B cell (primary cell): ENCODE data around the gene BCHE. TPM values are rescaled to one million over a fixed set of nuclear protein-coding genes. Genes with fewer than 3 reads are reported as not detected.

ENCODE experiments used
- ATAC-seq: fragments of 200-7000 bp; cut with Tn5 transposase; one replicate; pipeline ENCODE4 v1.10.0; 2021; ENCODE audit warnings: low read depth, mild to moderate bottlenecking, moderate number of reproducible peaks, moderate library complexity
- CTCF ChIA-PET: fragments of 350-600 bp; sonication (Branson Sonifier 250); formaldehyde crosslinking; loops from one replicate; lab custom pipeline; 2021; ENCODE audit warnings: antibody characterized with exemption, inconsistent platforms; lab: Charles Lee
- POLR2A ChIA-PET: fragments of 350-600 bp; sonication (Branson Sonifier 250); formaldehyde crosslinking; loops from one replicate; lab custom pipeline; 2021; ENCODE audit warnings: antibody characterized with exemption; lab: Charles Lee
- DNase-seq: peaks from one replicate; pipeline ENCODE4 v3.0.0; 2013
- H2AFZ ChIP-seq: 2 replicates; pipeline ENCODE4 v1.6.1; 2012; ENCODE audit warnings: mild to moderate bottlenecking, low read depth, low read length; ENCODE audit not compliant: insufficient read depth, poor library complexity, severe bottlenecking
- H3K27ac ChIP-seq, 2 donors: 1 replicate in 1 of 2; 2 replicates in 1 of 2; pipeline ENCODE4 v1.5.1; 2012 to 2013; ENCODE audit warnings: low read length in 2 of 2, mild to moderate bottlenecking in 2 of 2, moderate library complexity in 1 of 2
- H3K27me3 ChIP-seq, 4 experiments: fragments of 200-600 bp in 1 of 4; sonication (generic) in 1 of 4; replicated peaks in 1 of 4; 1 replicate in 2 of 4; 2 replicates in 2 of 4; pipeline versions ENCODE4 v1.6.1 to v1.7.0; 2013 to 2016; ENCODE audit warnings: low read length in 3 of 4, mild to moderate bottlenecking in 2 of 4, mixed read lengths in 1 of 4, moderate library complexity in 1 of 4; ENCODE audit not compliant: insufficient read depth in 4 of 4, control insufficient read depth in 3 of 4; ENCODE audit errors: control extremely low read depth in 1 of 4
- H3K36me3 ChIP-seq, 2 experiments: replicated peaks in 1 of 2; 1 replicate in 1 of 2; 2 replicates in 1 of 2; pipeline versions ENCODE4 v1.6.1 to v1.7.1; 2013; ENCODE audit warnings: low read length in 1 of 2; ENCODE audit not compliant: insufficient read depth in 2 of 2, control insufficient read depth in 1 of 2; ENCODE audit errors: control extremely low read depth in 1 of 2, extremely low read depth in 1 of 2
- H3K4me1 ChIP-seq, 2 donors: fragments of 200-600 bp in 1 of 2; sonication (generic) in 1 of 2; 1 replicate in 1 of 2; 2 replicates in 1 of 2; pipeline versions ENCODE4 v1.5.1 to v1.6.1; 2013 to 2017; ENCODE audit warnings: low read length in 2 of 2; ENCODE audit not compliant: control insufficient read depth in 2 of 2, insufficient read depth in 2 of 2
- H3K4me2 ChIP-seq: replicated peaks from 2 replicates; pipeline ENCODE3; 2012; ENCODE audit warnings: mild to moderate bottlenecking, low read depth, low read length; ENCODE audit not compliant: poor library complexity, severe bottlenecking
- H3K4me3 ChIP-seq, 5 experiments: fragments of 200-600 bp in 1 of 5; sonication (generic) in 1 of 5; 1 replicate in 3 of 5; 2 replicates in 2 of 5; pipeline versions ENCODE4 v1.5.1 to v1.7.0; 2011 to 2016; ENCODE audit warnings: low read length in 4 of 5, mild to moderate bottlenecking in 4 of 5, low read depth in 2 of 5, control low read depth in 1 of 5, moderate library complexity in 1 of 5; ENCODE audit not compliant: insufficient read depth in 1 of 5; ENCODE audit errors: control extremely low read depth in 1 of 5, extremely low read depth in 1 of 5
- H3K79me2 ChIP-seq: fragments of 200-600 bp; sonication (generic); one replicate; pipeline ENCODE4 v1.6.0; 2016; ENCODE audit warnings: low read length; ENCODE audit not compliant: control insufficient read depth, insufficient read depth
- H3K9ac ChIP-seq: fragments of 200-600 bp; sonication (generic); 2 replicates; pipeline ENCODE4 v1.6.1; 2017; ENCODE audit warnings: mild to moderate bottlenecking, low read length, moderate library complexity
- H3K9me3 ChIP-seq, 3 donors: one replicate each; pipeline versions ENCODE4 v1.6.1 to v1.7.1; 2013; ENCODE audit warnings: low read length in 2 of 3; ENCODE audit not compliant: control insufficient read depth in 2 of 3, insufficient read depth in 1 of 3; ENCODE audit errors: control extremely low read depth in 1 of 3
- H4K20me1 ChIP-seq: 2 replicates; pipeline ENCODE4 v1.6.0; 2012; ENCODE audit warnings: mild to moderate bottlenecking, low read length; ENCODE audit not compliant: insufficient read depth, control insufficient read depth, poor library complexity, severe bottlenecking
- H3K27ac Mint-ChIP-seq: one replicate; pipeline ENCODE4 v1.8.0; 2021; ENCODE audit warnings: mixed read lengths
- H3K27me3 Mint-ChIP-seq: one replicate; pipeline ENCODE4 v1.8.0; 2021; ENCODE audit warnings: mixed read lengths
- H3K4me1 Mint-ChIP-seq: one replicate; pipeline ENCODE4 v1.8.0; 2021; ENCODE audit warnings: mixed read lengths
- H3K4me3 Mint-ChIP-seq: one replicate; pipeline ENCODE4 v1.8.0; 2021; ENCODE audit warnings: mixed read lengths
- H3K9me3 Mint-ChIP-seq: one replicate; pipeline ENCODE4 v1.8.0; 2022; ENCODE audit warnings: mixed read lengths; ENCODE audit not compliant: insufficient read depth
- CTCF ChIP-seq: fragments of 200-600 bp; IDR thresholded peaks from one replicate; pipeline ENCODE4 v1.8.0; 2022; ENCODE audit warnings: antibody characterized with exemption, mild to moderate bottlenecking
- EZH2 ChIP-seq: IDR thresholded peaks from 2 replicates; pipeline ENCODE4 v1.6.1; 2012; ENCODE audit warnings: borderline replicate concordance, low read depth, mild to moderate bottlenecking, moderate library complexity, low read length; ENCODE audit not compliant: insufficient read depth, poor library complexity, severe bottlenecking
- WGBS: methylation state at CpG from one replicate; pipeline ENCODE4 v1.1.5; 2013; ENCODE audit warnings: missing lambda C conversion rate; ENCODE audit not compliant: insufficient coverage; 5-methylcytosine and 5-hydroxymethylcytosine counted together
- intact Hi-C: fragments of 100-400 bp; cut with micrococcal nuclease; formaldehyde crosslinking; loops from one replicate; pipeline ENCODE4 v1.10.0; 2022
- polyA plus RNA-seq: library from polyadenylated mRNA; depleted of rRNA; stranded (reverse); fragments of >200 nt; gene quantifications from 2 replicates; pipeline ENCODE4 v1.2.3, GENCODE V29; 2012
- total RNA-seq, 2 donors: library from RNA; stranded (reverse); fragments of 120-200 nt in 1 of 2; gene quantifications; 1 replicate in 1 of 2; 2 replicates in 1 of 2; pipeline versions ENCODE4 v1.2.3 to v1.2.4, GENCODE V29; 2013 to 2022

BCHE gene
- total and polyA plus RNA-seq, 2 donors (not counting 1 experiment from before 2014, with no cell fraction given), result not detected

- no peaks in the 10 kb centered on the region for H3K9me3 Mint-ChIP-seq
- ChIA-PET CTCF (no interaction called here), POLR2A (no interaction called here)
- no peak overlapping the region for H2AFZ ChIP-seq
- no peaks in the 10 kb centered on the region for H3K9me3 ChIP-seq
- H3K4me3 ChIP-seq, result no peak overlapping the region
- no peak for DNase-seq
- H3K9ac ChIP-seq, result no peak overlapping the region
- no peaks in the 10 kb centered on the region for H3K27me3 Mint-ChIP-seq
- intact Hi-C loops, result no loop called here
- TF ChIP-seq EZH2 (no peak), CTCF (no peak)
- no peak for ATAC-seq
- H3K4me1 Mint-ChIP-seq, result no peaks in the 10 kb centered on the region
- no peak overlapping the region for H3K27ac ChIP-seq
- WGBS, result no CpG with 5 or more reads among the region's 2 CpGs
- H4K20me1 ChIP-seq, result no peaks in the 10 kb centered on the region
- H3K4me3 Mint-ChIP-seq, result no peak overlapping the region
- H3K27ac Mint-ChIP-seq, result no peak overlapping the region
- H3K4me1 ChIP-seq, result no peaks in the 10 kb centered on the region
- H3K36me3 ChIP-seq, result no peaks in the 10 kb centered on the region
- H3K79me2 ChIP-seq, result no peaks in the 10 kb centered on the region
- no peaks in the 10 kb centered on the region for H3K27me3 ChIP-seq
- no peak overlapping the region for H3K4me2 ChIP-seq
Measured at GRCh38 chr3:165835431-165835830, 1.8 kb downstream of the BCHE start.

- Mint-ChIP-seq H3K9me3 (peaks cover 5% of the 10 kb centered on the region), H3K27me3 (no peaks in the 10 kb centered on the region), H3K4me3 (no peak overlapping the region), H3K4me1 (no peaks in the 10 kb centered on the region), H3K27ac (no peak overlapping the region)
- Histone ChIP-seq H3K9ac (no peak overlapping the region), H3K4me3 (no peak overlapping the region), H2AFZ (no peak overlapping the region), H4K20me1 (no peaks in the 10 kb centered on the region), H3K79me2 (no peaks in the 10 kb centered on the region), H3K27ac (no peak overlapping the region), H3K9me3 (no peaks in the 10 kb centered on the region), H3K27me3 (no peaks in the 10 kb centered on the region), H3K4me2 (no peak overlapping the region), H3K36me3 (no peaks in the 10 kb centered on the region), H3K4me1 (no peaks in the 10 kb centered on the region)
- CTCF ChIA-PET, result no interaction called here
- WGBS, result 40% methylated on average over 1 of the region's 3 CpGs
- TF ChIP-seq EZH2 (no peak), CTCF (no peak)
- intact Hi-C loops, result no loop called here
- POLR2A ChIA-PET, result no interaction called here
- ATAC-seq (no peak), DNase-seq (no peak)
Measured at GRCh38 chr3:165830746-165831145, 6.5 kb downstream of the BCHE start.
